H1 (cell line): ENCODE data around the gene GLDC. TPM values are rescaled to one million over a fixed set of nuclear protein-coding genes. Genes with fewer than 3 reads are reported as not detected.

Source experiments
- CTCF ChIA-PET: fragments of 300-600 bp; sonication (Branson Sonifier 250); formaldehyde crosslinking; loops from one replicate; lab custom pipeline; 2021; ENCODE audit not compliant: partially characterized antibody; lab: Charles Lee
- POLR2A ChIA-PET: fragments of 300-600 bp; sonication (Branson Sonifier 250); formaldehyde crosslinking; loops from one replicate; lab custom pipeline; 2021; ENCODE audit warnings: inconsistent platforms; ENCODE audit not compliant: partially characterized antibody; lab: Charles Lee
- DNase-seq, 2 experiments: peaks; one replicate each; pipeline versions ENCODE4 v3.0.0 to v3.0.0-alpha.2; 2010 to 2022; ENCODE audit warnings: low spot score in 2 of 2, low read depth in 1 of 2, mixed read lengths in 1 of 2
- FAIRE-seq: peaks from 2 replicates; lab custom pipeline; 2011; peaks lifted over from hg19 to GRCh38; lab: Jason Lieb, UNC
- H2AFZ ChIP-seq: 2 replicates; pipeline ENCODE4 v1.8.1; 2012; ENCODE audit warnings: low read length, inconsistent platforms
- H2AK5ac ChIP-seq: 2 replicates; pipeline ENCODE4 v1.6.1; 2013; ENCODE audit warnings: low read depth, low read length
- H2BK120ac ChIP-seq: replicated peaks from 2 replicates; pipeline ENCODE3; 2013; ENCODE audit warnings: low read depth, low read length, inconsistent platforms
- H2BK12ac ChIP-seq: 2 replicates; pipeline ENCODE4 v1.6.1; 2013; ENCODE audit warnings: low read depth, low read length
- H2BK15ac ChIP-seq: 2 replicates; pipeline ENCODE4 v1.6.1; 2013; ENCODE audit warnings: low read length
- H2BK20ac ChIP-seq: 2 replicates; pipeline ENCODE4 v1.6.1; 2013; ENCODE audit warnings: low read length
- H2BK5ac ChIP-seq: 2 replicates; pipeline ENCODE4 v1.6.1; 2013; ENCODE audit warnings: low read depth, low read length
- H3K14ac ChIP-seq: 2 replicates; pipeline ENCODE4 v1.6.1; 2013; ENCODE audit warnings: inconsistent platforms; ENCODE audit not compliant: insufficient read length
- H3K18ac ChIP-seq: 2 replicates; pipeline ENCODE4 v1.6.1; 2013; ENCODE audit warnings: low read length; ENCODE audit errors: extremely low read depth
- H3K23ac ChIP-seq: 2 replicates; pipeline ENCODE4 v1.6.1; 2013; ENCODE audit warnings: inconsistent platforms; ENCODE audit not compliant: insufficient read length
- H3K23me2 ChIP-seq: 2 replicates; pipeline ENCODE4 v1.6.1; 2013; ENCODE audit warnings: low read depth, low read length
- H3K27ac ChIP-seq: 2 replicates; pipeline ENCODE4 v1.6.1; 2011; ENCODE audit warnings: low read depth, low read length, inconsistent platforms
- H3K27me3 ChIP-seq, 4 experiments: replicated peaks in 1 of 4; 1 replicate in 1 of 4; 2 replicates in 3 of 4; pipeline versions ENCODE4 v1.6.1 to v1.8.1; 2011 to 2013; ENCODE audit warnings: low read length in 3 of 4, mild to moderate bottlenecking in 3 of 4, inconsistent platforms in 2 of 4, mixed read lengths in 2 of 4, moderate library complexity in 1 of 4; ENCODE audit not compliant: control insufficient read depth in 3 of 4, insufficient read depth in 3 of 4; ENCODE audit errors: extremely low read depth in 1 of 4
- H3K36me3 ChIP-seq, 4 experiments: 2 replicates each; pipeline versions ENCODE4 v1.6.1 to v1.8.1; 2011 to 2013; ENCODE audit warnings: mild to moderate bottlenecking in 4 of 4, low read length in 3 of 4, moderate library complexity in 2 of 4, control low read depth in 1 of 4, inconsistent platforms in 1 of 4; ENCODE audit not compliant: insufficient read depth in 4 of 4, control insufficient read depth in 2 of 4
- H3K4ac ChIP-seq: replicated peaks from 2 replicates; pipeline ENCODE3; 2013; ENCODE audit warnings: low read length, low read depth, mixed read lengths, inconsistent platforms; ENCODE audit not compliant: insufficient read length
- H3K4me1 ChIP-seq, 4 experiments: replicated peaks in 1 of 4; 1 replicate in 1 of 4; 2 replicates in 3 of 4; pipeline versions ENCODE4 v1.6.1 to v1.8.1; 2011 to 2013; ENCODE audit warnings: low read length in 3 of 4, inconsistent platforms in 2 of 4, mixed read lengths in 1 of 4; ENCODE audit not compliant: insufficient read depth in 4 of 4, control insufficient read depth in 3 of 4
- H3K4me2 ChIP-seq, 2 experiments: 2 replicates each; pipeline versions ENCODE4 v1.6.1 to v1.8.1; 2011 to 2013; ENCODE audit warnings: low read depth in 2 of 2, low read length in 2 of 2, control low read depth in 1 of 2, inconsistent platforms in 1 of 2, mild to moderate bottlenecking in 1 of 2; ENCODE audit not compliant: insufficient read depth in 1 of 2
- H3K4me3 ChIP-seq, 4 experiments: fragments of 200-600, 300-600 bp in 1 of 4; sonication (generic), shearing (Covaris generic), sonication (Bioruptor Twin) in 1 of 4; 2 replicates each; pipeline versions ENCODE4 v1.5.1 to v1.8.1; 2011 to 2016; ENCODE audit warnings: low read length in 4 of 4, low read depth in 3 of 4, control low read depth in 2 of 4, inconsistent platforms in 2 of 4, mild to moderate bottlenecking in 2 of 4, mixed read lengths in 1 of 4, moderate library complexity in 1 of 4; ENCODE audit not compliant: insufficient read depth in 2 of 4; ENCODE audit errors: extremely low read depth in 1 of 4
- H3K56ac ChIP-seq: replicated peaks from 2 replicates; pipeline ENCODE3; 2013; ENCODE audit warnings: low read depth, mild to moderate bottlenecking, mixed read lengths, low read length, inconsistent platforms; ENCODE audit not compliant: insufficient read length
- H3K79me1 ChIP-seq: 2 replicates; pipeline ENCODE4 v1.6.1; 2013; ENCODE audit warnings: low read depth, low read length, control low read depth
- H3K79me2 ChIP-seq, 2 experiments: 2 replicates each; pipeline versions ENCODE4 v1.6.1 to v1.8.1; 2012 to 2013; ENCODE audit warnings: low read length in 2 of 2, mild to moderate bottlenecking in 2 of 2, inconsistent platforms in 1 of 2; ENCODE audit not compliant: insufficient read depth in 2 of 2, control insufficient read depth in 1 of 2
- H3K9ac ChIP-seq, 4 experiments: replicated peaks in 1 of 4; 1 replicate in 1 of 4; 2 replicates in 3 of 4; pipeline versions ENCODE4 v1.6.1 to v1.8.1; 2011 to 2013; ENCODE audit warnings: low read depth in 3 of 4, low read length in 3 of 4, control low read depth in 2 of 4, mild to moderate bottlenecking in 2 of 4, moderate library complexity in 2 of 4, inconsistent platforms in 1 of 4; ENCODE audit errors: extremely low read depth in 1 of 4
- H3K9me3 ChIP-seq, 2 experiments: 2 replicates each; pipeline versions ENCODE4 v1.6.1 to v1.8.1; 2012 to 2013; ENCODE audit warnings: mild to moderate bottlenecking in 2 of 2, moderate library complexity in 2 of 2, control low read depth in 1 of 2, inconsistent platforms in 1 of 2, low read depth in 1 of 2, low read length in 1 of 2, mixed read lengths in 1 of 2; ENCODE audit not compliant: insufficient read depth in 2 of 2
- H4K20me1 ChIP-seq, 2 experiments: replicated peaks in 1 of 2; 2 replicates each; pipeline versions ENCODE3 to v1.8.1; 2011 to 2013; ENCODE audit warnings: inconsistent platforms in 2 of 2, low read length in 2 of 2, mild to moderate bottlenecking in 1 of 2; ENCODE audit not compliant: insufficient read depth in 2 of 2, control insufficient read depth in 1 of 2
- H4K5ac ChIP-seq: 2 replicates; pipeline ENCODE4 v1.6.1; 2013; ENCODE audit warnings: low read length, low read depth, mixed read lengths, inconsistent platforms; ENCODE audit not compliant: insufficient read length
- H4K8ac ChIP-seq: 2 replicates; pipeline ENCODE4 v1.8.0; 2013; ENCODE audit warnings: mild to moderate bottlenecking, moderate library complexity, low read length, inconsistent platforms; ENCODE audit not compliant: insufficient read depth; ENCODE audit errors: extremely low read depth
- H4K91ac ChIP-seq: replicated peaks from 2 replicates; pipeline ENCODE3; 2013; ENCODE audit warnings: low read length, mixed read lengths, inconsistent platforms; ENCODE audit not compliant: insufficient read length
- ASH2L ChIP-seq: fragments of 200-600, 300-600 bp; sonication (generic); IDR thresholded peaks from one replicate; pipeline ENCODE4 v1.7.1; 2017; ENCODE audit warnings: low read length
- BCL11A ChIP-seq, 2 experiments: IDR thresholded peaks; one replicate each; pipeline ENCODE4 v1.6.1; 2011; ENCODE audit warnings: low read depth in 2 of 2, low read length in 2 of 2, mild to moderate bottlenecking in 2 of 2
- CBX5 ChIP-seq: fragments of 300-800, 300-1000 bp; sonication (generic); IDR thresholded peaks from 2 replicates; pipeline ENCODE4 v1.7.1; 2016; ENCODE audit warnings: antibody characterized with exemption, low read length, low read depth
- CTBP2 ChIP-seq: IDR thresholded peaks from 2 replicates; pipeline ENCODE4 v1.7.0; 2011; ENCODE audit warnings: borderline replicate concordance, mild to moderate bottlenecking, moderate library complexity, mixed read lengths, low read length; ENCODE audit not compliant: insufficient read depth, insufficient read length
- EP300 ChIP-seq, 2 experiments: IDR thresholded peaks; 1 replicate in 1 of 2; 2 replicates in 1 of 2; pipeline ENCODE4 v1.6.1; 2011 to 2012; ENCODE audit warnings: low read depth in 2 of 2, low read length in 2 of 2, mild to moderate bottlenecking in 2 of 2, borderline replicate concordance in 1 of 2, inconsistent platforms in 1 of 2, moderate library complexity in 1 of 2
- GABPA ChIP-seq: IDR thresholded peaks from 2 replicates; pipeline ENCODE4 v1.6.1; 2011; ENCODE audit warnings: mild to moderate bottlenecking, low read length, moderate library complexity, borderline replicate concordance; ENCODE audit not compliant: insufficient read depth
- KDM4A ChIP-seq: IDR thresholded peaks from one replicate; pipeline ENCODE4 v1.7.1; 2012; ENCODE audit warnings: low read depth, mild to moderate bottlenecking, moderate library complexity, low read length, inconsistent platforms; ENCODE audit not compliant: severe bottlenecking
- KDM5A ChIP-seq: fragments of 200-600 bp; IDR thresholded peaks from 2 replicates; pipeline ENCODE4 v1.7.1; 2012; ENCODE audit warnings: mild to moderate bottlenecking, low read length, inconsistent platforms, mixed read lengths
- MAFK ChIP-seq: IDR thresholded peaks from 2 replicates; pipeline ENCODE4 v1.6.1; 2012; ENCODE audit warnings: low read depth, mild to moderate bottlenecking, improper control_type of control experiment, low read length
- RBBP5 ChIP-seq: IDR thresholded peaks from 2 replicates; pipeline ENCODE4 v1.7.1; 2012; ENCODE audit warnings: low read depth, mild to moderate bottlenecking, inconsistent platforms, low read length, moderate library complexity, borderline replicate concordance
- WGBS, 2 experiments: shearing (Covaris generic) in 1 of 2; methylation state at CpG; one replicate each; pipeline versions ENCODE4 v1.1.6 to v1.1.7; 2013 to 2015; ENCODE audit warnings: low lambda C conversion rate in 2 of 2, mixed read lengths in 2 of 2, inconsistent platforms in 1 of 2, low coverage in 1 of 2, missing lambda C conversion rate in 1 of 2; ENCODE audit not compliant: insufficient replicate concordance in 2 of 2, insufficient coverage in 1 of 2, insufficient read length in 1 of 2; ENCODE audit errors: extremely low coverage in 1 of 2, missing lambda C conversion rate in 1 of 2; 5-methylcytosine and 5-hydroxymethylcytosine counted together
- polyA plus RNA-seq, 7 experiments: library from polyadenylated mRNA; depleted of rRNA in 3 of 7; stranded (reverse) in 5 of 7; unstranded in 2 of 7; fragments of >200 nt in 5 of 7; fragments of 200-250 nt in 2 of 7; gene quantifications; 1 replicate in 5 of 7; 2 replicates in 1 of 7; 4 replicates in 1 of 7; pipeline versions ENCODE4 v1.2.1 to v1.2.3, GENCODE V29; 2011 to 2013; ENCODE audit warnings: missing spikeins in 2 of 7, mixed read lengths in 2 of 7
- total RNA-seq: library from RNA; stranded (reverse); fragmentation: NEBNext Ultra II Directional; extraction: Animal tissue kit (Norgen Biotek cat#: 25700); gene quantifications from 2 replicates; pipeline ENCODE4 v1.2.1, GENCODE V29; 2021

Gene GLDC
- total and polyA plus RNA-seq, 2 of the 8 experiments (the other 6 are each of a cell fraction or from before 2014, with no cell fraction given), result 48.8 to 101 TPM

DNA sequence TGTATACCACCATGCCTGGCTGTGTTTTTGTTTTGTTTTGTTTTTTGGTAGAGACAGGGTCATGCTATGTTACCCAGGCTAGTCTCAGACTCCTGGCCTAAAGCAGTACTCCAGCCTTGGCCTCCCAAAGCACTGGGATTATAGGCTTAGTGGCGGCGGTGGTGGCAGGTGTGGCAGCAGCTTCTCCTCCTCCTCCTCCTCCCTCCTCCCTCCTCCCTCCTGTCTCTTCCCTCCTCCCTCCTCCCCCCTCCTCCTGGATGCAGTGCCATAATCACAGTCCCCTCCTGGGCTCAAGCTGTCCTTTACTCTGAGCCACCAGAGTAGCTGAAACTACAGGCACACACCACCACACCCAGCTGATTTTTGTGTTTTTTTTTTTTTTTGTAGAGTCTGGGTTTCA lies 161.3 kb downstream of the GLDC start:
- no peak overlapping the region for H3K56ac ChIP-seq
- no peak overlapping the region for H3K14ac ChIP-seq
- no peak overlapping the region for H2BK20ac ChIP-seq
- H3K4me2 ChIP-seq, result no peak overlapping the region
- WGBS, 2 experiments, result 100% methylated on average over 2 of the region's 2 CpGs; no CpG with 5 or more reads in 1 of the 2 experiments
- no peak overlapping the region for H2AK5ac ChIP-seq
- no peak overlapping the region for H4K91ac ChIP-seq
- no peaks in the 10 kb centered on the region for H3K9me3 ChIP-seq
- ChIA-PET POLR2A (no interaction called here), CTCF (no interaction called here)
- H2BK5ac ChIP-seq, result no peak overlapping the region
- no peak overlapping the region for H2BK15ac ChIP-seq
- no peak overlapping the region for H3K4me3 ChIP-seq
- H3K79me2 ChIP-seq, result 0 out of 4 replicates have a peak, but pooled peaks cover 0 to 2% of the 10 kb centered on the region in 2 experiments
- H3K27me3 ChIP-seq, result no peaks in the 10 kb centered on the region
- H4K8ac ChIP-seq, result no peak overlapping the region
- peaks cover 0 to 3% of the 10 kb centered on the region in 2 experiments for H4K20me1 ChIP-seq
- no peaks in the 10 kb centered on the region for H3K4me1 ChIP-seq
- no peaks in the 10 kb centered on the region for H3K79me1 ChIP-seq
- H2BK120ac ChIP-seq, result no peak overlapping the region
- H2AFZ ChIP-seq, result no peak overlapping the region
- FAIRE-seq (no peak), DNase-seq (no peak)
- no peak overlapping the region for H3K23ac ChIP-seq
- H4K5ac ChIP-seq, result no peak overlapping the region
- no peak overlapping the region for H3K9ac ChIP-seq
- H3K36me3 ChIP-seq, result peaks cover 7 to 63% (median 27%) of the 10 kb centered on the region in 4 experiments
- H3K4ac ChIP-seq, result no peak overlapping the region
- H3K23me2 ChIP-seq, result no peaks in the 10 kb centered on the region; the same call in 1 of the 2 replicates
- H3K27ac ChIP-seq, result no peak overlapping the region
- no peak overlapping the region for H2BK12ac ChIP-seq
- no peak overlapping the region for H3K18ac ChIP-seq
- no peak for TF ChIP-seq ASH2L
- TF ChIP-seq CBX5, result no peak
- TF ChIP-seq KDM5A, result no peak
- no peak for TF ChIP-seq RBBP5
- TF ChIP-seq BCL11A (IDR thresholded peaks at IDR 0.05; ENCODE audit: low read depth in 2 of 2, low read length in 2 of 2), result no peak
- TF ChIP-seq CTBP2, result no peak
- TF ChIP-seq KDM4A, result no peak
- no peak for TF ChIP-seq GABPA
- no peak for TF ChIP-seq EP300 (IDR thresholded peaks at IDR 0.05; ENCODE audit: borderline replicate concordance in 1 of 2, low read depth in 2 of 2, low read length in 2 of 2)
- TF ChIP-seq MAFK, result no peak
